ENCODE data around the gene ZNF385C.

ZNF385C gene

DNA sequence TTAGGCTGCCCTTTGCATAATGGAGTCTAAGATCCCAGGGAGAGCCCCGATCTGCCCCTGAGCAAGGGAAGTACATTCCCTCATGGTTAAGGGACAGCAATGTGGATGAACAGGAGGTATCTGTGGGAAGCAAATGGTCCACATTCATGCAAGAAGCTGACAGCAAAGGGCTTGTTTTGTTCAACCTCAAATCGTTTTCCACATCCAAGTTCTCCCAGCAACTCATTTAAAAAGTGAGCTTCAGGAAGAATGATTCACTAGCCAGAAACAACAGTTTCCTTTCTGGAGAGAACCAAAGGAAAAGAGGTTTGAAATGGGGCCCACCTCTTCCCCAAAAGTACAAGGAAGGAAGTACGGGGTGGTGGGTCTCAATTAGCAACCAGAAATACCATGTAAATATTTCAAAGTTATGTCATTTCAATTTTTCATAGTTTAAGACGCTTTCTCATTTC, 33.7 kb upstream of the ZNF385C start:
- H3K36me3 ChIP-seq (replicated peaks), result peaks cover 41% of the 10 kb centered on the region
- H3K4me3 ChIP-seq, result no peak overlapping the region
- no peaks in the 10 kb centered on the region for H3K9me3 ChIP-seq
- H3K27me3 ChIP-seq (ENCODE audit: low read depth), result no peaks in the 10 kb centered on the region
- no peak for DNase-seq (ENCODE audit: low spot score in 2 of 2)
- in situ Hi-C loops (cut with MboI; ENCODE audit: low sequenced_read_pairs), result no loop called here
- no peaks in the 10 kb centered on the region for H3K4me1 ChIP-seq

GRCh38 chr17:42131232-42131631, 33.0 kb upstream of the ZNF385C start:
- no peaks in the 10 kb centered on the region for H3K27me3 ChIP-seq (ENCODE audit: low read depth)
- DNase-seq (ENCODE audit: low spot score in 2 of 2), result no peak
- H3K9me3 ChIP-seq, result no peaks in the 10 kb centered on the region
- H3K36me3 ChIP-seq (replicated peaks), result peaks cover 44% of the 10 kb centered on the region
- no peaks in the 10 kb centered on the region for H3K4me1 ChIP-seq
- in situ Hi-C loops (cut with MboI; ENCODE audit: low sequenced_read_pairs), result no loop called here
- no peak overlapping the region for H3K4me3 ChIP-seq

DNA sequence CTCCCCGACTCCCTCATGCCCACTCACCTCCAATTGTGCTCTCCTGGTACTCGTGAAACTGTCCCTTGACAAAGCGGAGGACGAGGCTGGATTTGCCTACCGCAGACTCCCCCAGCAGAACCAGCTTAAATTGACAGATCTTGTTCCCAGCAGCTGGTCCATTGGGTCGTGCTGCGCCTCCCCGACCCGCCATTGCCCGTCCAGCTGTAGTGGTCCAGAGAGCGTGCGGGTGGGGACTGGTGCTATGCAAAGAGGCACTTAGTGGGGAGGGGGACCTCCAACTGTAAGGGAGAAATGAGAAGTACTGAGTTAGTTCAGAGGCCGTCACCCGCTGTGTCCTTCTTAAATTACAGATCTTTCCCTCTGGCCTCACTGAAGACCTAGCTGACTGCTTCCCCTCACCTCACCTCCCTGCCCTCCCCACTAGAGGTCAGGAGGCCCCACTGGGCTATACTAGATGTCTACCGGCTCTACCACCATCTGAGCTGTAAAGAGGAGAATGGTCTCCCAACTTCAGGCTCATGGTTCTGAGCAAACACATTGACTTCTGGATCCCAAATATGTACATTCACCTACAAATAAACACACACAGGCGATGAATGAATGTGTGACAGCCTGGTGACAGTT, 32.1 kb upstream of the ZNF385C start:
- no peak for DNase-seq (ENCODE audit: low spot score in 2 of 2)
- Histone ChIP-seq H3K27me3 (ENCODE audit: low read depth) (no peaks in the 10 kb centered on the region), H3K9me3 (no peaks in the 10 kb centered on the region), H3K36me3 (replicated peaks) (peaks cover 44% of the 10 kb centered on the region), H3K4me3 (no peak overlapping the region), H3K4me1 (no peaks in the 10 kb centered on the region)
- in situ Hi-C loops (cut with MboI; ENCODE audit: low sequenced_read_pairs), result no loop called here

- Histone ChIP-seq H3K36me3 (replicated peaks) (peaks cover 50% of the 10 kb centered on the region), H3K4me1 (no peaks in the 10 kb centered on the region), H3K4me3 (no peak overlapping the region), H3K27me3 (ENCODE audit: low read depth) (no peaks in the 10 kb centered on the region), H3K9me3 (no peaks in the 10 kb centered on the region)
- no peak for DNase-seq (ENCODE audit: low spot score in 2 of 2)
- in situ Hi-C loops (cut with MboI; ENCODE audit: low sequenced_read_pairs), result no loop called here
Measured at GRCh38 chr17:42129109-42129837, 31.0 kb upstream of the ZNF385C start.

DNA sequence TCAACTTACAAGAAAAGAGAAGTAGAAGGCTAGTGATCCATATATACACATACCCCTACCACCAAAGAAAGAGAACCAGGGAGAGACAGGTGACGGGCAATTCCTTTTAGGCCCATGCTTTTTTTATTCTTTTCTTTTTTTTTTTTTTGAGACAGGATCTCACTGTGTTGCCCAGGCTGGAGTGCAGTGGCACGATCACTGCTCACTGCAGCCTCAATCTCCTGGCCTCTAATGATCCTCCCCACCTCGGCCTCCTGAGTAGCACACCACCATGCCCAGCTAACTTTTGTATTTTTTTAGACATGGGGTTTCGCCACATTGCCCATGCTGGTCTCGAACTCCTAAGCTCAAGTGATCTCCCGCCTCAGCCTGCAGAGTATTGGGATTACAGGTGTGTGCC, 29.1 kb upstream of the ZNF385C start:
- Histone ChIP-seq H3K9me3 (no peaks in the 10 kb centered on the region), H3K4me1 (no peaks in the 10 kb centered on the region), H3K36me3 (replicated peaks) (peaks cover 50% of the 10 kb centered on the region), H3K4me3 (no peak overlapping the region), H3K27me3 (ENCODE audit: low read depth) (no peaks in the 10 kb centered on the region)
- in situ Hi-C loops (cut with MboI; ENCODE audit: low sequenced_read_pairs), result no loop called here
- no peak for DNase-seq (ENCODE audit: low spot score in 2 of 2)

DNA sequence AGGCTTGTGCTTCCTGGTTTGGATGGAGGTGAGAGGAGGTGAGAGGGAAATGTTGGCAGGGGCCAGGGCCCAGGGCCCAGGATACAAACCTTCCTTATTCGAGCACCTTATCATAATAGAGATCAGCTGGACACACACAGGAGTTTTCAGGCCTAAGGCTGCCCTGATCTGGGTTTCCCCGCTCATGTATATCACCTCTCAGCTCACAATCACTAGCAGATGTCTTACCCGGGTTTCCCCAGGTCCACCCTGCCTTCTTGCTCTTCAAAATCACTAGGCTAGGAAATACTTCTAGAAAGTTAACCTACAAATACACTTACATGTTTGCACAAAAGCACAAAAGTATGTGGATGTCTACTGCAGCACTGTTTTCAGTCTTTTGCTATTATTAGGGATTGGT, 28.6 kb upstream of the ZNF385C start:
- Histone ChIP-seq H3K4me1 (no peaks in the 10 kb centered on the region), H3K36me3 (replicated peaks) (peaks cover 50% of the 10 kb centered on the region), H3K27me3 (ENCODE audit: low read depth) (no peaks in the 10 kb centered on the region), H3K9me3 (no peaks in the 10 kb centered on the region), H3K4me3 (no peak overlapping the region)
- in situ Hi-C loops (cut with MboI; ENCODE audit: low sequenced_read_pairs), result no loop called here
- DNase-seq (ENCODE audit: low spot score in 2 of 2), result no peak

- Histone ChIP-seq H3K27me3 (ENCODE audit: low read depth) (no peaks in the 10 kb centered on the region), H3K9me3 (no peaks in the 10 kb centered on the region), H3K4me1 (peaks cover 3% of the 10 kb centered on the region), H3K4me3 (no peak overlapping the region), H3K36me3 (replicated peaks) (peaks cover 50% of the 10 kb centered on the region)
- DNase-seq (ENCODE audit: low spot score in 2 of 2), result no peak
- in situ Hi-C loops (cut with MboI; ENCODE audit: low sequenced_read_pairs), result no loop called here
Measured at GRCh38 chr17:42125565-42125964, 27.3 kb upstream of the ZNF385C start.

DNA sequence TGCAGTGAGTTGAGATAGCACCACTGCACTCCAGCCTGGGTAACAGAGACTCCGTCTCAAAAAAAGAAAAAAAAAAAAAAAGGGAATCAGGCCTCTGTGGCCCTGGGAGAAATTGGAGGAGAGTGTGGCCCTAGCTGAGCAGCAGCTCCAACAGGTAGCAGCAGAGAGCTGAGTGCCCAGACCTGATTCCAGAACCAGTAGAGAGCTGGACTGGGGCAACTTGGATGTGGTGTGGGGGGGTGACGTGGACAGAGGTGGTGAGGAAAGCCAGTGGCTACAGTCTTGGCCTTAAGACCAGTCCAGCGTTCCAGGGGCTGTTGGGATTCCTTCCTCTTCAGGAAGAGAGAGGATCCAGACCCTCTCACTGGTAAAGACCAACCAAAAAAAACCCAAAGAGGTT, 26.0 kb upstream of the ZNF385C start:
- no peaks in the 10 kb centered on the region for H3K9me3 ChIP-seq
- peaks cover 3% of the 10 kb centered on the region for H3K4me1 ChIP-seq
- peaks cover 45% of the 10 kb centered on the region for H3K36me3 ChIP-seq (replicated peaks)
- DNase-seq (ENCODE audit: low spot score in 2 of 2), result no peak
- no peak overlapping the region for H3K4me3 ChIP-seq
- H3K27me3 ChIP-seq (ENCODE audit: low read depth), result no peaks in the 10 kb centered on the region
- in situ Hi-C loops (cut with MboI; ENCODE audit: low sequenced_read_pairs), result no loop called here

- no peaks in the 10 kb centered on the region for H3K27me3 ChIP-seq (ENCODE audit: low read depth)
- H3K4me3 ChIP-seq, result no peak within 1 kb of the TSS
- in situ Hi-C loops (cut with MboI; ENCODE audit: low sequenced_read_pairs), result no loop called here
- H3K4me1 ChIP-seq, result peaks cover 3% of the 10 kb centered on the region
- no peaks in the 10 kb centered on the region for H3K9me3 ChIP-seq
- DNase-seq (ENCODE audit: low spot score in 2 of 2), result no peak
- H3K36me3 ChIP-seq (replicated peaks), result peaks cover 43% of the 10 kb centered on the region
Measured at GRCh38 chr17:42122371-42123303, 24.4 kb upstream of the ZNF385C start, which contains the start of gene HSPB9. HSPB9 (plus strand) TSS chr17:42122804; CDS start chr17:42122851, 47 bp downstream.

DNA sequence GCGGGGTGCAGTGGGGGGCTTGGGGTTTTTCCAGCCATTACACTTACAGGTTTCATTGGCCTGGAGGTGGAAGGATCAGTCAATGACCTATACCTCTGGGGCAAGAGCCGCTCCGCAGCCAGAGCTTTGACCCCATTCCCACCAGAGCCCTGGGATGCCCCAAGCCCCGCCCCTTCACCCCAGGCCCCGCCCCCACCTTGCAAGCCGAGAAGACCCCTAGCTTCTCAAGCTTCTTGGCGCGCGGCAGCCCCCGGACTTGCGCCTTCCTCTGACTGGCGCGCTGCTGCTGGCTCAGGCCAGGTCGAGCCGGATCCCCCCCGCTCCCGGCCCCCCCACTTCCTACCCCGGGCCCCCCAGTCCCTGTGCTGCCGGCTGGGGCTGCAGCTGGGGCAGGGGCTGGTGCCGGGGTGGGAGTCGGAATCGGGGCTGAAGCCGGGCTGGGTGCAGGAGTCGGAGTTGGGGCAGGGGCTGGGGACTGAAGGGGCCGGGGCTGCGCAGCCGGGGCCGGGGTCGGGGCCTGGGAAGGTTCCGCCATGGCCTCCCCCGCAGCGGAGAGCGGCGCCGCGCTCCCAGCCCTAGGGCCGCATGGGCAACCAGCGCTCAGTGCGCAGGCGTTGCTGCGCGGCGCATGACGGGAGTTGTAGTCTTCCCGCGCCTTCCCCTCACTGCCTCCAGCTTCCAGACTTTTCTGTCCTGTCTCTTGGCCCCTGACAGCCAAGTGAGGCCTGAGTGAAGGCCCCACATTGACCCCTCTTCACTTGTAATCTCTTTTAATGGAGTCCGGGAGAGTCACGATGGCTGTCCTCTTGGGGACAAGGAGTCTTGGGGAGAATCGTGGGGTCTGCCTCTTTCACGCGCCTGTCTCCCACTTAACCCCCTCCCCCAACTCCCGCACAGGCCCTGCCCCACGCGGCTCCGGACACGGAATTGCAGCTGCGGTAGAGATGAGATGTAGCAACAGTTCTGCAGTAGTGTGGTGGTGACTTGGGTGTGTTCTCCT, 22.8 kb upstream of the ZNF385C start, which contains the start of gene KAT2A:
TSS of gene KAT2A (minus strand) at position 598 of the 1,000 bp plus-strand sequence. CDS start at position 535, 63 bp downstream.
- H3K36me3 ChIP-seq (replicated peaks), result peaks cover 51% of the 10 kb centered on the region
- peak within 1 kb of the TSS; percentile 41 for H3K4me3 ChIP-seq
- H3K9me3 ChIP-seq, result no peaks in the 10 kb centered on the region
- H3K27me3 ChIP-seq (ENCODE audit: low read depth), result no peaks in the 10 kb centered on the region
- in situ Hi-C loops (cut with MboI; ENCODE audit: low sequenced_read_pairs), result no loop called here
- H3K4me1 ChIP-seq, result peaks cover 3% of the 10 kb centered on the region
- peak; percentile 68 to 86 for DNase-seq (ENCODE audit: low spot score in 2 of 2)

GRCh38 chr17:42120161-42120769, 22.0 kb upstream of the ZNF385C start:
- H3K4me3 ChIP-seq, result peak overlapping the region; percentile 41
- DNase-seq (ENCODE audit: low spot score in 2 of 2), result no peak
- no peaks in the 10 kb centered on the region for H3K27me3 ChIP-seq (ENCODE audit: low read depth)
- H3K36me3 ChIP-seq (replicated peaks), result peaks cover 49% of the 10 kb centered on the region
- H3K4me1 ChIP-seq, result peaks cover 3% of the 10 kb centered on the region
- H3K9me3 ChIP-seq, result no peaks in the 10 kb centered on the region
- in situ Hi-C loops (cut with MboI; ENCODE audit: low sequenced_read_pairs), result no loop called here

DNA sequence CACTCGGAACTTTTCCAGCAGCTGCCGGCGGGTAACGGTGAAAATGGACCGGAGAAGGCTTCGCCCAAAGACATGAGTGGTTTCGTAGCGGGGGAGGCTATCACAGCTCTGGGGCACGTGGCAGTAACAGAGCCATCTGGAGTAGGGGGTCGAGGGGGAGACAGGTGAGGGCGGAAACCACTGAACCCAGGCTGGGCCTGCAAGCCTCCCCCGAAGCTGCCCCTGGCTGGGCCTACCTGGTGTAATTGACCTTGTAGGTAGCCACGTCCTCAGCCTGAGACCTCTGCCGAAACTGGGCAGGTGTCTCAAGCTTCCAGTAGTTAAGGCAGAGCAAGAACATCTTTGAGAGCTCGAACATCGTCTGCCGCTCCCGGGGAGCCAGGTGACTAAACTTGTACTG, 21.0 kb upstream of the ZNF385C start:
- in situ Hi-C loops (cut with MboI; ENCODE audit: low sequenced_read_pairs), result loop anchor here (5.0 kb wide), 1 partner anchor 157 kb away; no protein-coding TSS in a partner anchor
- H3K27me3 ChIP-seq (ENCODE audit: low read depth), result no peaks in the 10 kb centered on the region
- no peaks in the 10 kb centered on the region for H3K9me3 ChIP-seq
- no peak for DNase-seq (ENCODE audit: low spot score in 2 of 2)
- H3K4me1 ChIP-seq, result peaks cover 3% of the 10 kb centered on the region
- H3K36me3 ChIP-seq (replicated peaks), result peaks cover 48% of the 10 kb centered on the region
- no peak overlapping the region for H3K4me3 ChIP-seq
